Skin epidermis (tissue), 12 donors: Measurements from ENCODE around the gene CTNNA3.

Experiments used
- H3K27ac ChIP-seq, 21 experiments: fragments of 200-600 bp; sonication (generic) in 11 of 21; one replicate each; pipeline ENCODE4 v1.5.0; 2020; ENCODE audit warnings: mild to moderate bottlenecking in 3 of 21, inconsistent platforms in 2 of 21, moderate library complexity in 2 of 21
- H3K4me3 ChIP-seq, 7 experiments: fragments of 200-600 bp; sonication (generic) in 2 of 7; one replicate each; pipeline ENCODE4 v1.5.0; 2020; ENCODE audit warnings: inconsistent platforms in 2 of 7, mild to moderate bottlenecking in 2 of 7, moderate library complexity in 1 of 7

Gene CTNNA3

DNA sequence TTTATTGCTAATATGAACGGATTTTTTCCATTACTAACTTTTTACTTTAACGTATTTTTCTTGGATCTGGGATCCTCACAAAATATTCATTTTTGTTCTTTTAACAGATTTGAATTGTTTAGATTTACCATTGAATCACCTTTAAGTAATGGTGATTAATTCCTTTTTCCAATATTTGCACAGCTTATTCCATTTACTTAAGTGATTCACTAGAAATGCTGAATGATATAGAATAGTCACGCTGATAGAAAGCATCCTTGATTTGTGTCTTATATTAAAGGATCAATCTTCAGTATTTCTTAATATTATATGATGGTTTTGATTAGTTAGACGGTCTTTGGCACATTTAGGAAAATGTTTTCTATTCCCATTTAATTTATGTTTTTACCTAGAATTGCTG, 886.6 kb downstream of the CTNNA3 start:
- Histone ChIP-seq H3K4me3 (no peak overlapping the region), H3K27ac (no peak overlapping the region)

DNA sequence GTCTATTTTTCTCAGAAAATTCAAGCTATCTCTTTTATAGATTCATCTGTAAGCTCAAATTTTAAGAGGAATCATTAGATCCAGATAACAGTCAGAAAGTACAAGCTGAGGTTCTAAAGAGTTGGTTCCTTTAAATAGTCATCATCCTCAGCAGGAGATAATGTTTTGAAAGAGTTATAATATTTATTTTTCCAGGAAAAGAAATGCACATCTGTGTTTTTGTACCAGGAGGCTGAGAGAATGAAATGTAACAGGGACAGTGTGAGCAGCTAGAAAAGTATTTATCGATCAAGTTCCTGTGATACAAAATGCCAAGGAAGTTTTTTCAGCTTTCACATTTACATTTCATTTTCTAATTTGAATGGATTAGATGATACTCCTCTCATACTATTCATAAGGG, 890.4 kb downstream of the CTNNA3 start:
- Histone ChIP-seq H3K27ac (no peak overlapping the region), H3K4me3 (no peak overlapping the region)

DNA sequence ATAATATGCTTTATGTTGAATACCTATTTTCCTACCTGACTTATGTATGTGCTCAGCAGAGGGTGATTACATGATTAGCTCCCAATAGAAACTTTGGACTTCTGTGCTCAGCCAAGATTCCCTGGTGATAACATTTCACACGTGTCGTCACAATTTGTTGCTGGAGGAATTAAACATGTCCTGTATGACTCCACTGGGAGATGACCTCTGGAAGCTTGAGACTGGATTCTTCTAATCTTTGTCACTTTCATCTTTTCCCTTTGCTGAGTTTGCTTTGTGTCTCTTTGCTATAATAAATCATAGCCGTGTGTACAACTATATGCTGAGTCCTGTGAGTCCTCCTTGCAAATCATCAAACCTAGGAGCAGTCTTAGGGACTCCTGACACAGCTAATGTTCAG, 891.0 kb downstream of the CTNNA3 start:
- no peak overlapping the region for H3K27ac ChIP-seq

DNA sequence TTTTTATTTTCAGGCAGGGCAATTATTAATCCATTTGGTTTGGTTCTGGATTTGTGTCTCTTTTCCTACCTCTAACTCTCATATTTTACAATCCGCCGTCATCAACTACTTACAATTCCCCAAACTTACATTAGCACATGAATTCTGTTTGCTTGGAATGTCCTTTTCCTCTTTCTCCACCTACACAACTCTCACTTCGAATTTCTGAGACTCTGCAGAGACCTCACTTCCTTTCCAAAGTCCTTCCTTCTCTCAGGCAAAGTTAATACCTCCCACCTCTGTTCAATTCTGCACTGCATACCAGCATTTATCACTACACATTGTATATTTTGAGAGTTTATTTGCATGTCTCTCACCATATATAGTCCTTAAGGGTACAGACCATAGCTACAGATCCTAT, 892.8 kb downstream of the CTNNA3 start:
- Histone ChIP-seq H3K4me3 (no peak overlapping the region), H3K27ac (no peak overlapping the region)

More for the DNA sequence above, 891.0 kb downstream of the CTNNA3 start:
- no peak overlapping the region for H3K4me3 ChIP-seq

DNA sequence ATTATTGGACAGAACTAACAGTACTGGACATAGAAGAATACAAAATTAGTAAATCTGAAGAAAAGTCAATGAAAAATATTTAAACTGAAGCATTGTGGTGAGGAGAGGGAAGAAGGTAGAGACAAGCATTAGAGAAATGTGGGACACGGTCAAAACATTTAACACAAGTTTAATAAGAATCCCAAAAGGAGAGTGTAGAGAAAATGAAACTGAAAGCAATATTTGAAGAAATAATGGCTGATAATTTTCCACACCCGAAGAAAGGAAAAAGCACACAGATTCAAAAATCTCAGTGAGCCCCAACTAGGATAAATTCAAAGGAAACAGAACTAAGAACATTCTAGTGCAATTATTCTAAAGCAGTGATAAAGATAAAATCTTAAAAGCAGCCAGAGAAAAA, 896.5 kb downstream of the CTNNA3 start:
- Histone ChIP-seq H3K27ac (no peak overlapping the region), H3K4me3 (no peak overlapping the region)

DNA sequence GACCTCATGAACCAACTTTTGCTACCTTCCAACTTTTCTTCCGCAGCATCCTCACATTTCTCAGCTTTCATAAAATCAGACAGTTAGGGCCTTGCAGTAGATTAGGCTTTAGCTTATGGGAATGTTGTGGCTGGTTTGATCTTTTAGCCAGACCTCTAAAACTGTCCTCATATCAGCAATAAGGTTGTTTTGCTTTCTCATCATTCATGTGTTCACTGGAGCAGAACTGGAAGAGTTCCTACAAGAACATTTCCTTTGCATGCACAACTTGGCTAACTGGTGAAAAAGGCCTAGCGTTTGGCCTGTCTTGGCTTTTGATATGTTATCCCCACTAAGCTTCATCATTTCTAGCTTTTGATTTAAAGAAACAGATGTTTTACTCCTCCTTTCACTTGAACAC, 900.1 kb downstream of the CTNNA3 start:
- Histone ChIP-seq H3K27ac (no peak overlapping the region), H3K4me3 (no peak overlapping the region)

DNA sequence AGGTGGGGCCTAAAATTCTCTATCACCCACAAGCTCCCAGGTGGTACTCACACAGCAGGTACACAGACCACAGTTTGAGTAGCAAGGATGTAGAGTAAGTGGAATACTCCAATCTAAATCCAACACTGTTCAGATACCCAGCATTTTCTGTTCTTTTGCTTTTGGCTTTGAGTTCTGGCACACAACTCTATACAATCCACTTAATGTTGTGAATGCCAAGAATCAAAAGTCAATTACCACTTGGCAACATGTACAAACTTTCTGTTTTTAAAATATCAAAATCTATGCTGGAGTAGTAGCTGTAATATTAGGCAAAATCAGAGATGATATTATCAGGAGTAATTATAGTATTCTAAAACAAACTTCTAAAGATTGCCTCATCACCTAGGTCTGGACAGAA, 903.6 kb downstream of the CTNNA3 start:
- Histone ChIP-seq H3K27ac (no peak overlapping the region), H3K4me3 (no peak overlapping the region)

DNA sequence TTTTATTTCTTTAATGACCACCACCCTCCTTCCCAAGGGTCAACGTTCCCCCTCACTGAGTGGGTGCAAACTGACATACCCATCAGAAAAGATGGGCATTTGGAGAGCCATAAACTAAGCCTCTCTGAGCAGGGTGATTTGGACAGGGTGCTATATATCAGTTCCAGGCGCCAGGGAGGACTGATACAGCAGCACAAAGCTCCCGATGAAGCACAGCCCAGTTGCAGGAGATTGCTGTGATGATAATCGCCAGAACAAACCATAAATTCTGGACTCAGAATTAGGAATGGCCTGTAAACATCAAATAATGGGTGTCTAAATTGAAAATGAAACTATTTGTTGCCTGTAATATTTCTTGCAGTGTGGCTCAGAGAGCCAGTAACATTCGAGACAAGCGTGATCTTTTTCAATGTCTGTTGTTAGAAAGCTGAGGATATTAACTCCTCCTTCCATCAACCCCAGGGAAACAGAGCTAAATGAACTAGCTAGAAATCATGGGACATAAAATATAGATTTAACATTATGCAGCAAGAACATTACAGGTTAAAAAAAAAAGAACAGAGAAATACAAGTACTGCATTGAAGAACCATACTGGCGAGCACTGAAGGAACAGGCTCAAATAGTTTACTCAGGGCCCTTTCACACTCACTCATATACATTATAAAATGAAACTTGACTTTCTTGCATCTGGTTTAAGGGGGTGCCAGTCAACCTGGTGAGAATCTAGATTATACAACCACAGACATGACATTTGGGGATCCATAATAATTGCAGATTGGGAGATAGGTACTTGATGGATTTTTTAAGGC, 907.6 kb downstream of the CTNNA3 start:
- Histone ChIP-seq H3K27ac (no peak overlapping the region), H3K4me3 (no peak overlapping the region)

DNA sequence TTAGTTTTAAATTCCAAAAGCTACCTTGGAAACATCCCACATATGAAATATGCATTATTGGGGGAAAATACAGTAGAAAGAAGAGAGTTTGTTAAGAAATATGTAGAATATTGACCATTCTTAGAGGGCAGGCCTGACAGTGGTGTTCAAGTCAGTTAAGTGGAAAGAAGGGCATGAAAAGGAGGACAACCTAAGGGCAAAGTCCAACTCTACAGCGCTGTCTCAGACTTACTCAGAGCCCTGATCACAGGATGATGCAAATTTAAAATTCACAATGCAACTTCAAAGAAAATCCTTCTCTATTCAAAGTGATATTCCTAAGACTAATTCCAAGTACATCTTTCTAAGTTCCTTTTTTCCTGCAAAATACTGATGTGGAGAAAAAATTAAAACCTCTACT, 909.3 kb downstream of the CTNNA3 start:
- Histone ChIP-seq H3K27ac (no peak overlapping the region), H3K4me3 (no peak overlapping the region)

DNA sequence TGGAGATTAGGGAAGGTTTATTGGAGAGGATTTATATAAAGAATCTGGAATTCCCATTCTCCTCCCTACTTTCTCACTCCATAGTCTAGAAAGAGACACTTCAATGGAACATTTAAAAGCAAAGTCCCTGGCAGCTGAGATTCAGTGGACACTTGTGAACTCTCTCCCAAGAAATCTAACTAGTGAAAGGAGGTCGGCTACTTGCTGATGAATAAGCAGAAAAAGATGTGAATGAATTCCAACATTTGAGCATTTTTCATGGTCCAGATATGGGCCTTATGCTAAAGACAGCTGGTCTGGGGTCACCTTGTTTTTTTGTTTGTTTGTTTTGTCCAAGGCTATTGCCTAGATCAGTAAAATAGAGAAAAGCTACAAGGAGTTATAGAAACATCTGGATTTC, 911.2 kb downstream of the CTNNA3 start:
- Histone ChIP-seq H3K4me3 (no peak overlapping the region), H3K27ac (no peak overlapping the region)

DNA sequence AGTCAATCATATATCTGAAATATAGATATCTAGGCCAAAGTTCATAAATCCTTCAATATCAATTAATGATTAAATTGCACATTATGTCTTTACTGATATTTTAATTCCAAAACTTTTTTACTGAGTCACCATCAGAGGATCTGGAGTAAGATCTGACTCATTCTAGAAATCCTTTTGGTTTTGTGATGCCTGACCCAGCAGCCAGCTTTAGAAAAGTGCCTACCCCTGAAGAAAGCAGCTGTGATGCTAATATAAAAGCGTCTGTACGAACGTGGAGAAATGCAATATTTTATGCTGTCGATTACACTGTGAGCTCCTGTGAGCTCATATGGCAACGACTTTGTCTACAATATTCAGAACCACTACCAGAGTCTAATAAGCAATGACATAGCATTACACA, 912.7 kb downstream of the CTNNA3 start:
- Histone ChIP-seq H3K27ac (no peak overlapping the region), H3K4me3 (no peak overlapping the region)

DNA sequence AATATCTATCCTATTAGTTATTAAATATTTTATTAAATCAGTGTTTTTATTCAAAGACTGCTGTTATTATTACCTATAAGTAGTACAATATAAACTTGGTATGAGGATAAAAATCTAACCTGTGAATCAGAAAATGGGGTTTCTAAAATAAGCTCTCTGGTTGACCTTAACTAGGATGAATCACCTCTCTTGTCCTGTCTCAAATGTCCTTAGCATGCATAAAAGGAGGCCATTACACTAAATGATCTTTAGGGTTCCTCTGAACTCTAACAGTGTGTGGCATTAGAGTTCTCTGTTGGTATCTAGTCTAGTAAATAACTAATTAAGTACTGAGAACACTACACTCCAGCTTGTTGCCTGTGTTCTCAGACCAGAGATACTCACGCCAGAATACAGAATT, 913.2 kb downstream of the CTNNA3 start:
- Histone ChIP-seq H3K27ac (no peak overlapping the region), H3K4me3 (no peak overlapping the region)

DNA sequence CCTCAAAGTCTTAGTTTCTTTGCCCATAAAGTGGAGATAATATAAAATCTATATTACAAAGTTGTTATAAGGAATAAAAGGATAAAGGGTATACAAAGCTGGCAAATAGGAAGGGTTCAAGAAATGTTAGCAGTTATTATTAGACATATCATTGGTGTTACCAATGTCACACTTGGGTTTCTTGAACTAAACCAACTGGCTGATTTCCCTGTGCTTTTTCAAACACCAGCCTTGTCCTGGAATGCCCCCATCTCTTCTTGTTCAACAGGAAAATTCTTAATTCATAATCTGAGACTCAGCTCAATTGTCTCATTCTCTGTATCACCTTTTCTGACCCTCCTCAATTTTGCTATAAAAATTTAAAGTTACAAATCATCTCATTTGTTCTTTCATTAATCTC, 913.9 kb downstream of the CTNNA3 start:
- H3K27ac ChIP-seq, result no peak overlapping the region
- no peak overlapping the region for H3K4me3 ChIP-seq

DNA sequence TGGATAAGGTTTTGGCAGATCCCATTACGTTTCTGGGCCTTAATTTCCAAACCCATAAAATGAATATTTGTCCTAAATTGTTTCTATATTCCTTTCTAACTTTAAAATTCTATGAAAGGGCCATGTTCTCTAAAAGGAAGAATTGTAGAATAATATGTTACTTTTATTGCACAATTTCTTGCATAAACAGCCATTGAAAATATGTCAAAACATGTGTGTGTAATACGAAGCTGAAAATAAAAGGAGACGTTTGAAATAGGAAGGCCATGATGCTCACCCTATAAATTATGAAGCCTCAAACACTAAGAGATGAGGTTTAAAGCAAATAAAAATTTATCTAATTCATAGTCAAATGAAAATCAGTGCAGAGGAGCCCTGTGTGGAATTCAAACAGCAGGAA, 915.2 kb downstream of the CTNNA3 start:
- no peak overlapping the region for H3K4me3 ChIP-seq
- H3K27ac ChIP-seq, result no peak overlapping the region

DNA sequence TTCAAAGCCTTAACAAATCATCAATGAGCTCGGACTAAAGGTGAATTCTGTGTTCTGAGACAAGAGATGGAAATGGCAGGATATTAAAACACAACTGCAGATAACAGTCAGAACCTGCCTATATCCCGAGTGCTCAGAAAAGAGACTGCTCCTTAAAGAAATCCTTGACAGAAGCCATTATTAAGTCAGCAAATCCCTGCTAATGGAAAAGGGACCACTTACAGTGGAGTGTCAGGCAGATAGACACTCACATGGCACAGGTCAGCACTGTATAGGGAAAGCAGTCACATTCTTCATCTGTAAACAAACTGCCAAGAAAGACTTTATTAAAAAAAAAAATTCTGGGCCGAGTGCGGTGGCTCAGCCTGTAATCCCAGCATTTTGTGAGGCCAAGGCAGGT, 917.6 kb downstream of the CTNNA3 start:
- Histone ChIP-seq H3K27ac (no peak overlapping the region), H3K4me3 (no peak overlapping the region)

DNA sequence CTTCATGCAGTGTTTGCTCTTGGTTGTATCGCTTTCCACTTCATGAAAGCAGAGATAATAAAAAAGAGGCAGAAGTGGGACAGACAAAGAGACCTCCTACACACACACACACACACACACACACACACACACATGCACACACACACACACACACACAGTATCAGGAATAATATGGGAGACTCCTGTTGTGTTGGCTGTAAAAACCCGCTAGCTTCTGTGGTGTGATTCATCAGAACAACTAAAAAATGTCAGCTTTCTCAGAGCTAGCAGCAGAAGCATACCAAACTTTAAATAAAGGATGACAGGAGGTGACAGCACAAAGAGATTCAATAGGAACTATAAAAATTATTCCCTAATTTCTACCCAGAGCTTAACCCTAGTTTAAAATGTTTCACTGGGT, 918.3 kb downstream of the CTNNA3 start:
- no peak overlapping the region for H3K4me3 ChIP-seq
- H3K27ac ChIP-seq, result no peak overlapping the region

DNA sequence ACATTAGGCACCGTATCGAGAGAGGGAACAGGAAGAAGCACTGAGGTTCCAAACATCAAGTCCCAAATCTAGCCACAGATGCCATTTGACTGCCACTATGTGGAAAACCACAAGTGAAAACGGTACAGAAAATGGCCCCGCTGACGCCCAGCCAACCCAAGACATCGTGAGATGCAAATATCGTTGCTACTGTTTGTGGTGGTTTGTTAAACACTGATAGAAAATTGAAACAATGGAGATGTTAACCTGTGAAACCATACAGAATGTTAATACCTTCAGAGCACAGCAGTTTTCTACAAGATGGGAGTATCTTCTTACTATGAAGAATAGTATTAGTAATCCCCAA, 922.5 kb downstream of the CTNNA3 start:
- Histone ChIP-seq H3K4me3 (no peak overlapping the region), H3K27ac (no peak overlapping the region)

DNA sequence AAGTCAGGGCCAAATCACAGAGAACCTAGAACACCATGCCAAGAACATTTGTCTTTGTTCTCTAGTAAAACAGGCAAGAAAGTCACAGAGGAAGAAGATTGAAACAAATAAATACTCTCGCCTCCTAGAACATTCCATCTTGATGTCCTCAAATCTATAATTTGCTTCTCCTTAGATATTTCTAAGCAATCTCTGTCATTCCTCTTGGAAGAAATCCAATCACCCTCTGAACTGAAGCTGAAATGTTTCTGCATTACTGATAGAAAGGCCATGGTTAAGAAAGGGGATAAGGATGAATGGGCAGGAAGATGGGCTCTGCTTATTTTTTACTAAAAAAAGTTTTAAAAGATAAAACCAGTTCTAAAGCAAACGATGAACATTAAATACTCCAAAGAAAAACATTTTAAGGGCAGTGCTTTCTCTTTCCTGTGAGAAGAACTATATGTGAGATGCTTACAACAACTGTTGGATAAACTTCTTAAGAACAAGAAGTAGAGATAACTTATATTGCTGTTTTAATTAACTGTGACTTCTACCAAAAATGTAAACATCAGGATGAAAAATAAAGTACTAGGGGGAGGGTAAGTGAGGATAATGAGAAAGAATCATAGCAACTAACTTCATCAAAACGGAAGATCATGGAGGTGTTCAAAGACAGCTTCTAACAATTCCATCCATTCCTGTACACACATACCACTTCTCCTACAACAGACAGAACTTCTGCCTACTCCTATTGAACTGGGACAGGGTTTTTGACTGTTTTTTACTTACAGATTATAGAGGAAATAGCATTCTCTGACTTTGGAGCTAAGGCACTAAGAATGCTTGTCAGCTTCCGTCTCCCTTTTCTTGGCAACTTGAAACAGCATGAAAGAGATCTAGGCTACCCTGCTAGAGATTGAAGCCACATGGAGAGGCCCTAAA, 923.2 kb downstream of the CTNNA3 start:
- Histone ChIP-seq H3K27ac (no peak overlapping the region), H3K4me3 (no peak overlapping the region)

DNA sequence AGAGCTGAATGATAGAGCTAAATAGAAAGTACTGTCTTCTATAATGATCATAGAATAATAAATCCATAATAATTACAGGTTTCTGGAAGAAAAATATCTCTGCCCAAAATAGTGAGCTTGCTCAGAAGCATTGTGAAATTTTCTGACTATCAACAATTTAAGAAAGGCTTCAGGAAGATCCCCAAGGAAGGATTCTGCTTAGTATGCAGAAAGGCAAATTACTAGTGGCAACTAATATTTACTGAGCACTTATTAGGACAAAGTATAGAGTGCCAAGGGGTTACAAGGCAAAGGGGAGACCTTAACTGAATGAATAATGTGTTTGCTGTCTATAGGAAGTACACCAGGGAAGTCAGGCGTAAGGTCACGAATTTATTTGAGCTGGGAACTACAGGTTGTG, 928.3 kb downstream of the CTNNA3 start:
- H3K4me3 ChIP-seq, result no peak overlapping the region
- no peak overlapping the region for H3K27ac ChIP-seq

DNA sequence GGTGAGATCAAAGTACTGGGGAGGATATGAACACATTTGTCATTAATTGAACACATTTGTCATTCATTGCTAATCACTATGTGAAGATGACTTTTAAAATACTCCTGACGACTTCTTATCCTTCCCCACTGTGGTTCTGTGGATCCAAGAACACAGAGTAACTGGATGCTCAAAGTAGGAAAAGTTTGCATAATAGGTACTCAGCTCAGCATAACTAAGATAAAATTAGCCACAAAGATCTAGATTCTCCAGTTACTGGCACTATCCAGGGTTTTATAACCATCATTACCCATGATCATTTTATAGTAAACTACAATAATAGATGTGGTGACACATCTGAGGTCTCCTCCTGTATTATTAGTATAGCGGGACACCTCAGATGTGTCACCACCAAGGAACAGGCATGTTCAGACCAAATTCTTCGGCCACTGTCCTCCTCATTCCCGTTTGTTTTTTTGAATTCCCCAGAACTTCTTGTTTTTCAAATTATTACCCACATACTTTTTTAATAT, 933.7 kb downstream of the CTNNA3 start:
- H3K4me3 ChIP-seq, result no peak overlapping the region

DNA sequence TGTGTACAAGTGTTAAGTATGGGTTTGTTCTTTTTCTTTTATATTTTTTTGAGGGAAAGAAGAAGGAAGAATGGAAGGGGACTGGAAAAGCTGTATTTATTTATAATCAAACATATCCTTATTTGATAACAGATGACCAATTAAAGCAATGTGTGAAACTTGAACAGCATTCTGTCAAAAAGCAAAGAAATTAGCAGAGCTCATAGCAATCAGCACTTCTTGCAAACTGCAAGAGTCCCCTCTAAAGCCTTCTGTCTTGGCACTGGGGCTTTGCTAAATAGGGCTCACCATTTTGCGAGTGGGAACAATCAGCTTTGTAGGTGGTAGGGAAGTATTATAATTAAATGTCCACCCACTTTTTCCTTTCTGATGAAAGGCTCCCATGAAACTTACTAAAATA, 935.1 kb downstream of the CTNNA3 start:
- Histone ChIP-seq H3K4me3 (no peak overlapping the region), H3K27ac (no peak overlapping the region)

More for the DNA sequence above, 933.7 kb downstream of the CTNNA3 start:
- H3K27ac ChIP-seq, result no peak overlapping the region
